ENCODE results near the gene STXBP6.

The STXBP6 gene

GRCh38 chr14:24794644-24795305 lies 255.2 kb downstream of the STXBP6 start:
- no peak for DNase-seq (ENCODE audit: low read depth)
- H3K4me3 ChIP-seq (ENCODE audit: low read depth, low read length) = no peak overlapping the region
- TF ChIP-seq CTCF (IDR thresholded peaks at IDR 0.05; ENCODE audit: low read depth, low read length, missing control alignments) = no peak

GRCh38 chr14:24790196-24790595 lies 259.8 kb downstream of the STXBP6 start:
- no peak overlapping the region for H3K4me3 ChIP-seq (ENCODE audit: low read depth, low read length)
- no peak for DNase-seq (ENCODE audit: low read depth)
- no peak for TF ChIP-seq CTCF (IDR thresholded peaks at IDR 0.05; ENCODE audit: low read depth, low read length, missing control alignments)

GRCh38 chr14:24789378-24789884 lies 260.5 kb downstream of the STXBP6 start:
- TF ChIP-seq CTCF (IDR thresholded peaks at IDR 0.05; ENCODE audit: low read depth, low read length, missing control alignments) = no peak
- no peak overlapping the region for H3K4me3 ChIP-seq (ENCODE audit: low read depth, low read length)
- no peak for DNase-seq (ENCODE audit: low read depth)

- no peak overlapping the region for H3K4me3 ChIP-seq (ENCODE audit: low read depth, low read length)
- DNase-seq (ENCODE audit: low read depth) = no peak
- no peak for TF ChIP-seq CTCF (IDR thresholded peaks at IDR 0.05; ENCODE audit: low read depth, low read length, missing control alignments)
These were observed 264.2 kb downstream of the STXBP6 start for GRCh38 chr14:24785698-24786097.

GRCh38 chr14:24784981-24785380 lies 265.0 kb downstream of the STXBP6 start:
- DNase-seq (ENCODE audit: low read depth) = no peak
- TF ChIP-seq CTCF (IDR thresholded peaks at IDR 0.05; ENCODE audit: low read depth, low read length, missing control alignments) = no peak
- no peak overlapping the region for H3K4me3 ChIP-seq (ENCODE audit: low read depth, low read length)

GRCh38 chr14:24783791-24784190 lies 266.2 kb downstream of the STXBP6 start:
- H3K4me3 ChIP-seq (ENCODE audit: low read depth, low read length) = no peak overlapping the region
- TF ChIP-seq CTCF (IDR thresholded peaks at IDR 0.05; ENCODE audit: low read depth, low read length, missing control alignments) = no peak
- DNase-seq (ENCODE audit: low read depth) = no peak

GRCh38 chr14:24780281-24780680 lies 269.7 kb downstream of the STXBP6 start:
- no peak for TF ChIP-seq CTCF (IDR thresholded peaks at IDR 0.05; ENCODE audit: low read depth, low read length, missing control alignments)
- H3K4me3 ChIP-seq (ENCODE audit: low read depth, low read length) = no peak overlapping the region
- no peak for DNase-seq (ENCODE audit: low read depth)

Measured in GM12864 (cell line).